ENCODE results near the gene UBE2QL1. TPM values are rescaled to one million over a fixed set of nuclear protein-coding genes. Genes with fewer than 3 reads are reported as not detected.

Gene UBE2QL1, protein sequence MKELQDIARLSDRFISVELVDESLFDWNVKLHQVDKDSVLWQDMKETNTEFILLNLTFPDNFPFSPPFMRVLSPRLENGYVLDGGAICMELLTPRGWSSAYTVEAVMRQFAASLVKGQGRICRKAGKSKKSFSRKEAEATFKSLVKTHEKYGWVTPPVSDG
- total RNA-seq = not detected

GRCh38 chr5:6448622-6449464, at the start of gene UBE2QL1:
UBE2QL1 (plus strand) TSS chr5:6448859; CDS start chr5:6448894, 35 bp downstream.
- intact Hi-C loops (cut with micrococcal nuclease) = no loop called here
- peak within 1 kb of the TSS; percentile 54 for H3K4me3 Mint-ChIP-seq
- no peaks in the 10 kb centered on the region for H3K36me3 Mint-ChIP-seq
- no peaks in the 10 kb centered on the region for H3K9me3 Mint-ChIP-seq
- H3K27ac Mint-ChIP-seq = no peak within 1 kb of the TSS
- H3K4me1 Mint-ChIP-seq (ENCODE audit: low read depth) = peaks cover 9% of the 10 kb centered on the region
- H3K27me3 Mint-ChIP-seq = peaks cover 46% of the 10 kb centered on the region
- ChIA-PET CTCF (no interaction called here), POLR2A (no interaction called here)
- peak; percentile 15 for DNase-seq

DNA sequence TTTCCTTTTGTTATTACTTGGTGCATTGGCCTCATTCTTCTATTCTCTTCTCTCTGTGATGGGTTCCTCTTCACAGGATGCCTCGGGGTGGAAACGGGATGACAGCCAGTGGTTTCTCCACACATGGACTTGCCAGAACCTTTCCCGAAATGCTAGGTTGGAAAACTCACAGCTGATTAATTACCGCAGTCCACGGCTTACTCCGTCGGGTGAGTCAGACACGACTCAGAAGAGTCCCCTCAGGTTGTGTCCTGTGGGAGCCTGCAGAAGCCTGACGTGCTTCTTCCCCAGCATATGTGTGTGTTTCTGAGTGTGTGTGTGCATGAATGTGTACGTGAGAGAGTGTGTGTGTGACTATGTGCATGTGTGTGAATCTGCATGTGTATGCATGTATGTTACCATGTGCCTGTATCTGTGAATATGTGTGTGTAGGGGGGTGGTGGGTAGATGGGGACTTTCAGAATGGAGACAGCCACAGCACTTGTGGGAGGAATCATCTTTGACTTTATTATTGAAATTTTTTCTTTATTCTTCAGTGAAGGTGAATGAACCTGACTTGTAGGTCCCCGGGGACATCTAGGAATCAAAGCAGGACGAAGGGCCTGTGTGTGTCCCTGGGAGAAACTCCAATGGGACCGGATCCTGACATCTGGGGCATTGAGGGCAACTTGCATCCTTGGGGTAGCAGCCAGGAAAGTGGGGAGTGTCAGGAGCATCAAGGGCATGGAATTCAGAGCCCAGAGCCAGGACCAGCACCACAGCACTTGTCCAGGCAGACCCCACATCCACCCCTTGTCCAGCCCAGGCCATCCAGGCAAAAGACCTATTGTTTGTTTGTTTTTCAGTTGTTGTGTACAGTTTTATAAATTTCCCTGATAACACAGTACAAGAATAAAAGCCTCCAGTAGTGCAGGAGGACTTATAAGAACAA, 48.4 kb upstream of the UBE2QL1 start:
- Mint-ChIP-seq H3K27me3 (peaks cover 23% of the 10 kb centered on the region), H3K36me3 (no peaks in the 10 kb centered on the region), H3K27ac (no peak overlapping the region), H3K4me3 (no peak overlapping the region), H3K9me3 (no peaks in the 10 kb centered on the region), H3K4me1 (ENCODE audit: low read depth) (no peaks in the 10 kb centered on the region)
- ChIA-PET POLR2A (no interaction called here), CTCF (no interaction called here)
- no peak for DNase-seq
- intact Hi-C loops (cut with micrococcal nuclease) = no loop called here

DNA sequence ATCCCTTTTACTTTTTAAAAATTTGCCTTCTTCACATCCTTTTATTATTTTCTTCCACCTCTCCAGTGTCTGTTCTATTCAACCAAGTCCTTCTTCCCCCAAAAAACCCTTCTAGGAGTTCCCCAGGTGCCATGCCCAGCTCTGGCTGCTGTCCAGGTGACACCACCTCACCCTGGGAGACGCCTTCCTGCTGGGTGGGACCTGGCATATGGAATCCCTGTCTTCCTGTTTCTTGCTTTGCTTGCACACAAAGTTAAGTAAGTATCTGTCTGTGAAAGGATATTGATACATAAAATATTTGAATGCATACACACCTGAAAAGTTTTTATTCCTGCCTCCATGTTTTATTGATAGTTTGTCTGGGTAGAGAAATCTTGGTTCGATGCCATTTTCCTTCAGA, 47.2 kb upstream of the UBE2QL1 start:
- Mint-ChIP-seq H3K4me3 (no peak overlapping the region), H3K27me3 (peaks cover 19% of the 10 kb centered on the region), H3K36me3 (no peaks in the 10 kb centered on the region), H3K9me3 (no peaks in the 10 kb centered on the region), H3K27ac (no peak overlapping the region), H3K4me1 (ENCODE audit: low read depth) (no peaks in the 10 kb centered on the region)
- no peak for DNase-seq
- ChIA-PET CTCF (no interaction called here), POLR2A (no interaction called here)
- intact Hi-C loops (cut with micrococcal nuclease) = no loop called here

- H3K4me3 Mint-ChIP-seq = no peak overlapping the region
- POLR2A ChIA-PET = interaction anchor here (0.9 kb wide), 1 partner anchor 24 kb away, joined by 3 read pairs; no protein-coding TSS in a partner anchor
- DNase-seq = no peak
- no peaks in the 10 kb centered on the region for H3K4me1 Mint-ChIP-seq (ENCODE audit: low read depth)
- CTCF ChIA-PET = no interaction called here
- no peaks in the 10 kb centered on the region for H3K9me3 Mint-ChIP-seq
- H3K36me3 Mint-ChIP-seq = no peaks in the 10 kb centered on the region
- H3K27me3 Mint-ChIP-seq = peaks cover 27% of the 10 kb centered on the region
- H3K27ac Mint-ChIP-seq = no peak overlapping the region
- intact Hi-C loops (cut with micrococcal nuclease) = no loop called here
These were observed 45.7 kb upstream of the UBE2QL1 start for GRCh38 chr5:6402939-6403338.

DNA sequence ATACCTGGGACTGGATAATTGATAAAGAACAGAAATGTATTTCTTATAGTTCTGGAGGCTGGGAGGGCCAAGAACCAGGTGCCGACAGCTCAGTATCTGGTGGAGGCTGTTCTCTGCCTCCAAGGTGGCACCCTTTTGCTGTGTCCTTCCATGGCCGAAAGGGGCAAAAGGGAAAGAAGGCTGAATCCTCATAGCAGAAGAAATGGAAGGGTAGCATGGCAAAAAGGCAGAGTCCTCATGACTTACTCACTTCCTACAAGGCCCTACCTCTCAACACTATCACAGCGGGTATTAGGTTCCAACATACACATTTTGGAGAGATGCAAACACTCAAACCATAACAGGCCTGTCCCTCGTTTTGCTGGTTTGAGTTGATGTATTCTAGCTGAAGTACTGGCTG, 45.2 kb upstream of the UBE2QL1 start:
- H3K27me3 Mint-ChIP-seq = peaks cover 28% of the 10 kb centered on the region

GRCh38 chr5:6404129-6404528, 44.5 kb upstream of the UBE2QL1 start:
- H3K9me3 Mint-ChIP-seq = no peaks in the 10 kb centered on the region
- H3K27me3 Mint-ChIP-seq = peaks cover 32% of the 10 kb centered on the region
- no peak overlapping the region for H3K4me3 Mint-ChIP-seq
- H3K36me3 Mint-ChIP-seq = no peaks in the 10 kb centered on the region
- H3K4me1 Mint-ChIP-seq (ENCODE audit: low read depth) = no peaks in the 10 kb centered on the region
- POLR2A ChIA-PET = no interaction called here
- DNase-seq = no peak
- no peak overlapping the region for H3K27ac Mint-ChIP-seq
- CTCF ChIA-PET = no interaction called here
- intact Hi-C loops (cut with micrococcal nuclease) = no loop called here

More for the DNA sequence above, 45.2 kb upstream of the UBE2QL1 start:
- Mint-ChIP-seq H3K4me3 (no peak overlapping the region), H3K9me3 (no peaks in the 10 kb centered on the region), H3K4me1 (ENCODE audit: low read depth) (no peaks in the 10 kb centered on the region), H3K36me3 (no peaks in the 10 kb centered on the region), H3K27ac (no peak overlapping the region)
- no peak for DNase-seq
- ChIA-PET CTCF (no interaction called here), POLR2A (interaction anchor here (0.9 kb wide), 1 partner anchor 25 kb away, joined by 3 read pairs; no protein-coding TSS in a partner anchor)
- intact Hi-C loops (cut with micrococcal nuclease) = no loop called here

DNA sequence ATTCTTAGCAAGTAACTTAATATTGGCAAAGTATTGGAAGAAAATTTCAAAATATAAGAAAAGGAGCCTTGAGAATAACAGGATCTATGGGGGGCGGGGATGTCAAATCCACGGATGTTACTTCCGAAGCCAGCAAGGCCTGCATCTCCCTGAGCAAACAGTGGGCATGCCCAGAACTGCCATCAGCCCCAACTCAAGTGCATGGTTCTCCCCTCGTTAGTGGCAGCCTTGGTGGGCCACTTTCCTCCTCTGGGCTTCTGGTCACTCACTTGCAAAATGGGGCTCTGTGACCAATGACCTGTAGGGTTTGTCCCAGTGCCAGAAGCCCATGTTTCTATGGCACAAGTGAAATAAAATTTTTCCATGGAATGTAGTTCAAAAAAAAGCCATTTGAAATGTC, 43.1 kb upstream of the UBE2QL1 start:
- H3K9me3 Mint-ChIP-seq = no peaks in the 10 kb centered on the region
- H3K36me3 Mint-ChIP-seq = no peaks in the 10 kb centered on the region
- CTCF ChIA-PET = no interaction called here
- intact Hi-C loops (cut with micrococcal nuclease) = no loop called here
- H3K27ac Mint-ChIP-seq = no peak overlapping the region
- no peak for DNase-seq
- H3K27me3 Mint-ChIP-seq = peaks cover 28% of the 10 kb centered on the region
- POLR2A ChIA-PET = no interaction called here
- no peak overlapping the region for H3K4me3 Mint-ChIP-seq
- H3K4me1 Mint-ChIP-seq (ENCODE audit: low read depth) = no peaks in the 10 kb centered on the region

DNA sequence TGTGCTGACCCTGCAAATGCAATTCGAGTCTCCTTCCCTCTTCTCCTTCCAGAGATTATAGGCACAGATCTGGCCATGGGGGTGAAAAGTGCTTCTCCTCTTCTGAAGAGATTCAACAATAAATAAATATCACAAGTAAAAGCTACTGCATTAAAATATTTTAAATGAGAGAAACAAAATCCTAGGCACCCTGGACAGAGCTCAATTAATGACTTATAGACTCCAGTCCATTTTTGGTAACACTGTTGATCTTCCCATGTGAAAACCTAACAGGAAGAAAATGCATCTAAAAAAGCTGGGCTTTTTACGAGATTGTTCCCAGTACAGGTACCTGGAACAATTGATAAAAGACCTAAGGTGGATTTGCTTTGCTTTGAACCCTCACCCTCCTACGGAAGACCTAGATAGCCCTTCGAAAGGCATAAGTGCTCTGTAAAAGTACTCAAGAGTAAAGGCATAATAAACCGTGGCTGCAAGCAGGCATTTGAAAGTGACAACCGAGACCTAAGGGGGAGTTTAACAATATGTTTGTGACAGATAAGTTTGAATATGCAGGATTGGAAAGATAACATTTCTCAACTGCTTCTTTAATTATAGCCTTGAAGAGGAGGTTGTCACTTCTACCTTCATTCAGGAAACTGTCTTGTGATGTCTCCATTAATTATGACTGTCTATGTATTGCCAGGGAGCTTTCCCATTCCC, 41.0 kb upstream of the UBE2QL1 start:
- Mint-ChIP-seq H3K27ac (no peak overlapping the region), H3K4me3 (no peak overlapping the region), H3K4me1 (ENCODE audit: low read depth) (no peaks in the 10 kb centered on the region), H3K9me3 (no peaks in the 10 kb centered on the region), H3K36me3 (no peaks in the 10 kb centered on the region), H3K27me3 (peaks cover 24% of the 10 kb centered on the region)
- POLR2A ChIA-PET = no interaction called here
- intact Hi-C loops (cut with micrococcal nuclease) = no loop called here
- CTCF ChIA-PET = no interaction called here
- no peak for DNase-seq

GRCh38 chr5:6408260-6408596, 40.4 kb upstream of the UBE2QL1 start:
- no peaks in the 10 kb centered on the region for H3K4me1 Mint-ChIP-seq (ENCODE audit: low read depth)
- intact Hi-C loops (cut with micrococcal nuclease) = no loop called here
- H3K9me3 Mint-ChIP-seq = no peaks in the 10 kb centered on the region
- DNase-seq = no peak
- H3K4me3 Mint-ChIP-seq = no peak overlapping the region
- no peak overlapping the region for H3K27ac Mint-ChIP-seq
- ChIA-PET POLR2A (no interaction called here), CTCF (no interaction called here)
- H3K27me3 Mint-ChIP-seq = peaks cover 24% of the 10 kb centered on the region
- H3K36me3 Mint-ChIP-seq = no peaks in the 10 kb centered on the region

DNA sequence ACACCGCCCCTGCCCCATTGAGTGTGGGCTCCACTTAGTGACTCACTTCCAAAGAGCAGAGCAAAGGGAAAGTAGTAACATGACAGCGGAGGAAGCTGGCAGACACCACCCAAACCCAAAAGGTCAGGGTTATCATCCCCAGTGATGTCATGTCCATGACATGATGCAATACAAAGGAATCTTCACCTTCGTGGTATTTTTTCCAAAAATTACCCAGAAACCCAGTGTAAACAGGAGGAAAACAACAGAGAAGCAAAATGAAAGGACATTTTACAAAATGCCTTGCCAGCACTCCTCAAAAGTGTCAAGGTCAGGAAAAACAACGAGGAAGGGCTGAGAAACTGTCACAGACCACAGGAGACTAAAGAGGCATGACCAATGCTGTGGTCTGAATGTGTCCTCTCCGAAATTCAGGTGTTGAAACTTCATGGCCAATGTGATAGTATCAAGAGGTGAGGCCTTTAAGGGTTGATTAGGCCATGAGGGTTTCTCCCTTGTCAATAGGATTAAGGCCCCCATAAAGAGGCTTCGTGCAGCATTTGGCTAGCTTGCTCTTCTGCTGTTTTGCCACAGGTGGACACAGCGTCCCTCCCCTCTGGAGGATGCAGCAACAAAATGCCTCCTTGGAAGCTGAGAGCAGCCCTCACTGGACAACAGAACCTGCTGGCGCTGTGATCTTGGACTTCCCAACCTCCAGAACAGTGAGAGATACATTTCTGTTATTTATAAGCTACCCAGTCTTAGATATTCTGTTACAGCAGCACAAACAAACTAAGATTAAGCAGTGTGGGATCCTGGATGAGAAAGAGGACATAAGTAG, 39.8 kb upstream of the UBE2QL1 start:
- Mint-ChIP-seq H3K4me3 (no peak overlapping the region), H3K27ac (no peak overlapping the region), H3K4me1 (ENCODE audit: low read depth) (no peaks in the 10 kb centered on the region), H3K9me3 (no peaks in the 10 kb centered on the region), H3K36me3 (no peaks in the 10 kb centered on the region), H3K27me3 (peaks cover 24% of the 10 kb centered on the region)
- intact Hi-C loops (cut with micrococcal nuclease) = no loop called here
- POLR2A ChIA-PET = no interaction called here
- CTCF ChIA-PET = no interaction called here
- DNase-seq = no peak

DNA sequence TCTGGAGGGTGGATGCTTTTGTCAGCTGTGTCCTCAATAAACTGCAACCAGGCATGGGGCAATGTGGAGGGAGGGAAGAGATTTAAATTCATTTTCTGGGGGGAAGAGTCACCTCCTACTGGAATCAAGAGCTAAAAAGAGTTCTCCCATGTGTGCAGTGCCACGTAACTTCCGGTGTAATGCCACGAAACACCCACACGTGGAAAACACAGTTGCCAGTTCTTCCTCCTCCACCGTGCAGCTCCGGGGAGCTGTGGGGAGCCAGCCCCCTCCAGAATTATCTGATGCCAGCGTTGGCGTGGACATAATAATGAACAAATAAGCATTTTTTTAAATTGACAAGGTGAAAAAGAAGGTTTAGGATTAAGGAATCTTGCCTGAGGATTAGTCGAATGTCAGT, 38.2 kb upstream of the UBE2QL1 start:
- CTCF ChIA-PET = no interaction called here
- no peaks in the 10 kb centered on the region for H3K4me1 Mint-ChIP-seq (ENCODE audit: low read depth)
- POLR2A ChIA-PET = no interaction called here

More for the DNA sequence above, 38.2 kb upstream of the UBE2QL1 start:
- H3K36me3 Mint-ChIP-seq = no peaks in the 10 kb centered on the region
- no peak for DNase-seq
- H3K4me3 Mint-ChIP-seq = no peak overlapping the region
- peaks cover 20% of the 10 kb centered on the region for H3K27me3 Mint-ChIP-seq
- no peak overlapping the region for H3K27ac Mint-ChIP-seq
- intact Hi-C loops (cut with micrococcal nuclease) = no loop called here
- H3K9me3 Mint-ChIP-seq = no peaks in the 10 kb centered on the region

Measured in activated CD4-positive, alpha-beta memory T cell treated with anti-CD3 and anti-CD28 coated beads for 36 hours (primary cell).